ENCODE results near the gene DNAJC10. TPM values are rescaled to one million over a fixed set of nuclear protein-coding genes. Genes with fewer than 3 reads are reported as not detected.
"Not testable (repeated sequence)": the region's sequence is repeated elsewhere in the genome, so short reads cannot be mapped to it uniquely, and the experiment has no call there.

The DNAJC10 gene
- total RNA-seq, 1 experiment from 2014 or later, result 58.0 TPM

- no peaks in the 10 kb centered on the region for H3K27me3 ChIP-seq
- peak overlapping the region; percentile 35; the same call in 1 of the 2 replicates for H3K27ac ChIP-seq
- H3K4me1 ChIP-seq, result no peaks in the 10 kb centered on the region
- peak in 1 of 2 experiments; percentile 21 for DNase-seq
- peak overlapping the region; percentile 78 for H3K4me3 ChIP-seq
- no peaks in the 10 kb centered on the region for H3K9me3 ChIP-seq (replicated peaks)
- H3K36me3 ChIP-seq, result peaks cover 4% of the 10 kb centered on the region
Measured at GRCh38 chr2:182715121-182715891, 751 bp upstream of the DNAJC10 start.

GRCh38 chr2:182716650-182716979 lies 558 bp downstream of the DNAJC10 start:
- Histone ChIP-seq H3K27ac (no peak overlapping the region), H3K27me3 (no peaks in the 10 kb centered on the region), H3K36me3 (peaks cover 11% of the 10 kb centered on the region), H3K4me3 (peak overlapping the region; percentile 78), H3K4me1 (no peaks in the 10 kb centered on the region), H3K9me3 (replicated peaks) (no peaks in the 10 kb centered on the region)
- no peak for DNase-seq

GRCh38 chr2:182717416-182717815 lies 1.4 kb downstream of the DNAJC10 start:
- no peak overlapping the region for H3K4me3 ChIP-seq
- H3K27ac ChIP-seq, result no peak overlapping the region
- no peak for DNase-seq

GRCh38 chr2:182717816-182718215 lies 1.8 kb downstream of the DNAJC10 start:
- no peak overlapping the region for H3K27ac ChIP-seq
- no peaks in the 10 kb centered on the region for H3K27me3 ChIP-seq

More at GRCh38 chr2:182717416-182717815, 1.4 kb downstream of the DNAJC10 start:
- Histone ChIP-seq H3K27me3 (no peaks in the 10 kb centered on the region), H3K36me3 (peaks cover 19% of the 10 kb centered on the region), H3K9me3 (replicated peaks) (no peaks in the 10 kb centered on the region), H3K4me1 (no peaks in the 10 kb centered on the region)

GRCh38 chr2:182718459-182718858 lies 2.4 kb downstream of the DNAJC10 start:
- Histone ChIP-seq H3K9me3 (replicated peaks) (no peaks in the 10 kb centered on the region), H3K36me3 (peaks cover 21% of the 10 kb centered on the region), H3K27ac (no peak overlapping the region), H3K4me3 (no peak overlapping the region), H3K4me1 (no peaks in the 10 kb centered on the region), H3K27me3 (no peaks in the 10 kb centered on the region)
- DNase-seq, result no peak

More at GRCh38 chr2:182717816-182718215, 1.8 kb downstream of the DNAJC10 start:
- no peaks in the 10 kb centered on the region for H3K9me3 ChIP-seq (replicated peaks)
- DNase-seq, result no peak
- H3K4me1 ChIP-seq, result no peaks in the 10 kb centered on the region
- H3K36me3 ChIP-seq, result peaks cover 21% of the 10 kb centered on the region
- H3K4me3 ChIP-seq, result no peak overlapping the region

GRCh38 chr2:182719116-182719515 lies 3.1 kb downstream of the DNAJC10 start:
- not testable (repeated sequence) for H3K4me3 ChIP-seq; H3K27ac ChIP-seq; H3K9me3 ChIP-seq (replicated peaks); DNase-seq; H3K4me1 ChIP-seq; H3K27me3 ChIP-seq
- H3K36me3 ChIP-seq, result peaks cover 21% of the 10 kb centered on the region

GRCh38 chr2:182724656-182725055 lies 8.6 kb downstream of the DNAJC10 start:
- Histone ChIP-seq H3K4me3 (no peak overlapping the region), H3K36me3 (peaks cover 20% of the 10 kb centered on the region), H3K27me3 (no peaks in the 10 kb centered on the region), H3K4me1 (no peaks in the 10 kb centered on the region), H3K9me3 (replicated peaks) (no peaks in the 10 kb centered on the region), H3K27ac (no peak overlapping the region)
- DNase-seq, result no peak

GRCh38 chr2:182726473-182726872 lies 10.4 kb downstream of the DNAJC10 start:
- Histone ChIP-seq H3K27ac (no peak overlapping the region), H3K4me3 (no peak overlapping the region), H3K27me3 (no peaks in the 10 kb centered on the region), H3K4me1 (no peaks in the 10 kb centered on the region), H3K9me3 (replicated peaks) (no peaks in the 10 kb centered on the region), H3K36me3 (peaks cover 14% of the 10 kb centered on the region)
- DNase-seq, result no peak

- Histone ChIP-seq H3K27ac (no peak overlapping the region), H3K36me3 (peaks cover 6% of the 10 kb centered on the region), H3K4me3 (no peak overlapping the region), H3K27me3 (no peaks in the 10 kb centered on the region), H3K4me1 (no peaks in the 10 kb centered on the region), H3K9me3 (replicated peaks) (no peaks in the 10 kb centered on the region)
- no peak for DNase-seq
Measured at GRCh38 chr2:182728014-182728413, 12.0 kb downstream of the DNAJC10 start.

- Histone ChIP-seq H3K27ac (no peak overlapping the region), H3K36me3 (peaks cover 10% of the 10 kb centered on the region), H3K4me1 (no peaks in the 10 kb centered on the region), H3K4me3 (no peak overlapping the region), H3K9me3 (replicated peaks) (no peaks in the 10 kb centered on the region), H3K27me3 (no peaks in the 10 kb centered on the region)
- DNase-seq, result no peak
Measured at GRCh38 chr2:182729710-182730339, 13.8 kb downstream of the DNAJC10 start.

- peaks cover 10% of the 10 kb centered on the region for H3K36me3 ChIP-seq
- no peak for DNase-seq
- H3K4me1 ChIP-seq, result no peaks in the 10 kb centered on the region
Measured at GRCh38 chr2:182730486-182730885, 14.4 kb downstream of the DNAJC10 start.

GRCh38 chr2:182732736-182733135 lies 16.7 kb downstream of the DNAJC10 start:
- Histone ChIP-seq H3K4me3 (no peak overlapping the region), H3K36me3 (peaks cover 33% of the 10 kb centered on the region), H3K27me3 (no peaks in the 10 kb centered on the region), H3K9me3 (replicated peaks) (no peaks in the 10 kb centered on the region), H3K27ac (no peak overlapping the region), H3K4me1 (no peaks in the 10 kb centered on the region)
- DNase-seq, result no peak

More at GRCh38 chr2:182730486-182730885, 14.4 kb downstream of the DNAJC10 start:
- no peak overlapping the region for H3K27ac ChIP-seq
- H3K27me3 ChIP-seq, result no peaks in the 10 kb centered on the region
- no peaks in the 10 kb centered on the region for H3K9me3 ChIP-seq (replicated peaks)
- H3K4me3 ChIP-seq, result no peak overlapping the region

GRCh38 chr2:182733572-182733971 lies 17.5 kb downstream of the DNAJC10 start:
- H3K4me1 ChIP-seq, result no peaks in the 10 kb centered on the region
- H3K36me3 ChIP-seq, result peaks cover 31% of the 10 kb centered on the region
- no peaks in the 10 kb centered on the region for H3K27me3 ChIP-seq
- no peak for DNase-seq
- H3K4me3 ChIP-seq, result no peak overlapping the region
- H3K27ac ChIP-seq, result no peak overlapping the region
- no peaks in the 10 kb centered on the region for H3K9me3 ChIP-seq (replicated peaks)

- not testable (repeated sequence) for DNase-seq; H3K27me3 ChIP-seq; H3K4me3 ChIP-seq; H3K27ac ChIP-seq; H3K4me1 ChIP-seq; H3K9me3 ChIP-seq (replicated peaks)
- H3K36me3 ChIP-seq, result peaks cover 34% of the 10 kb centered on the region
Measured at GRCh38 chr2:182736856-182737255, 20.8 kb downstream of the DNAJC10 start.

- no peak for DNase-seq
- Histone ChIP-seq H3K36me3 (peaks cover 44% of the 10 kb centered on the region), H3K27ac (no peak overlapping the region), H3K4me3 (no peak overlapping the region), H3K9me3 (replicated peaks) (no peaks in the 10 kb centered on the region), H3K4me1 (no peaks in the 10 kb centered on the region), H3K27me3 (no peaks in the 10 kb centered on the region)
Measured at GRCh38 chr2:182740701-182741100, 24.6 kb downstream of the DNAJC10 start.

All from SJCRH30 (cell line).